Fibroblast of skin of back (primary cell): ENCODE data around the gene LRRC45. TPM values are rescaled to one million over a fixed set of nuclear protein-coding genes. Genes with fewer than 3 reads are reported as not detected.
"Not testable (repeated sequence)": the region's sequence is repeated elsewhere in the genome, so short reads cannot be mapped to it uniquely, and the experiment has no call there.

Source experiments
- DNase-seq: peaks from one replicate; pipeline ENCODE4 v3.0.0-alpha.2; 2013
- polyA plus RNA-seq, 2 experiments: library from polyadenylated mRNA; unstranded; fragments of 120-200 nt; gene quantifications; one replicate each; pipeline ENCODE4 v1.2.1, GENCODE V29; 2013; ENCODE audit not compliant: insufficient read length in 2 of 2

The LRRC45 gene
- 11.5 TPM for polyA plus RNA-seq (2013, experiment 1 of 2; ENCODE audit: insufficient read length)
- 6.4 TPM for polyA plus RNA-seq (2013, experiment 2 of 2; ENCODE audit: insufficient read length)

- DNase-seq: peak; percentile 100
Observed at GRCh38 chr17:82022981-82023446, at the start of gene LRRC45. LRRC45 (plus strand) TSS chr17:82023305; CDS start chr17:82023644, 339 bp downstream.

- DNase-seq: no peak
Observed at GRCh38 chr17:81973432-81973831, 49.7 kb upstream of the LRRC45 start.

- DNase-seq: no peak
Observed at GRCh38 chr17:81976332-81977210, 46.5 kb upstream of the LRRC45 start.

- peak; percentile 88 for DNase-seq
Observed at GRCh38 chr17:81977211-81977808, 45.8 kb upstream of the LRRC45 start, which contains the start of gene ASPSCR1. ASPSCR1 (plus strand) TSS chr17:81977629; CDS start chr17:81977647, 18 bp downstream.

GRCh38 chr17:81978524-81979298 is 44.4 kb upstream of the LRRC45 start:
- no peak for DNase-seq

- no peak for DNase-seq
Observed at GRCh38 chr17:81980122-81980521, 43.0 kb upstream of the LRRC45 start.

- DNase-seq: no peak
Observed at GRCh38 chr17:81980707-81981343, 42.3 kb upstream of the LRRC45 start.

GRCh38 chr17:81981511-81981910 is 41.6 kb upstream of the LRRC45 start:
- not testable (repeated sequence) for DNase-seq

GRCh38 chr17:81983011-81983638 is 40.0 kb upstream of the LRRC45 start:
- DNase-seq: no peak

GRCh38 chr17:81983639-81984373 is 39.3 kb upstream of the LRRC45 start:
- DNase-seq: no peak

GRCh38 chr17:81984773-81985410 is 38.2 kb upstream of the LRRC45 start:
- no peak for DNase-seq

GRCh38 chr17:81986606-81987005 is 36.5 kb upstream of the LRRC45 start:
- DNase-seq: no peak

GRCh38 chr17:81987161-81987770 is 35.8 kb upstream of the LRRC45 start:
- no peak for DNase-seq

- no peak for DNase-seq
Observed at GRCh38 chr17:81990836-81991683, 32.0 kb upstream of the LRRC45 start.

GRCh38 chr17:81991684-81992305 is 31.3 kb upstream of the LRRC45 start:
- DNase-seq: peak; percentile 59

- no peak for DNase-seq
Observed at GRCh38 chr17:81992306-81993102, 30.6 kb upstream of the LRRC45 start.

GRCh38 chr17:81993729-81994592 is 29.1 kb upstream of the LRRC45 start:
- no peak for DNase-seq
